H1 (cell line): ENCODE data around the gene TMEM131L. TPM values are rescaled to one million over a fixed set of nuclear protein-coding genes. Genes with fewer than 3 reads are reported as not detected.
A peak's percentile ranks its signal among the peaks of the same experiment; 100 is the strongest.

Experiments
- CTCF ChIA-PET: fragments of 300-600 bp; sonication (Branson Sonifier 250); formaldehyde crosslinking; loops from one replicate; lab custom pipeline; 2021; ENCODE audit not compliant: partially characterized antibody; lab: Charles Lee
- POLR2A ChIA-PET: fragments of 300-600 bp; sonication (Branson Sonifier 250); formaldehyde crosslinking; loops from one replicate; lab custom pipeline; 2021; ENCODE audit warnings: inconsistent platforms; ENCODE audit not compliant: partially characterized antibody; lab: Charles Lee
- DNase-seq, 2 experiments: peaks; one replicate each; pipeline versions ENCODE4 v3.0.0 to v3.0.0-alpha.2; 2010 to 2022; ENCODE audit warnings: low spot score in 2 of 2, low read depth in 1 of 2, mixed read lengths in 1 of 2
- FAIRE-seq: peaks from 2 replicates; lab custom pipeline; 2011; peaks lifted over from hg19 to GRCh38; lab: Jason Lieb, UNC
- H2AFZ ChIP-seq: 2 replicates; pipeline ENCODE4 v1.8.1; 2012; ENCODE audit warnings: low read length, inconsistent platforms
- H2AK5ac ChIP-seq: 2 replicates; pipeline ENCODE4 v1.6.1; 2013; ENCODE audit warnings: low read depth, low read length
- H2BK120ac ChIP-seq: replicated peaks from 2 replicates; pipeline ENCODE3; 2013; ENCODE audit warnings: low read depth, low read length, inconsistent platforms
- H2BK12ac ChIP-seq: 2 replicates; pipeline ENCODE4 v1.6.1; 2013; ENCODE audit warnings: low read depth, low read length
- H2BK15ac ChIP-seq: 2 replicates; pipeline ENCODE4 v1.6.1; 2013; ENCODE audit warnings: low read length
- H2BK20ac ChIP-seq: 2 replicates; pipeline ENCODE4 v1.6.1; 2013; ENCODE audit warnings: low read length
- H2BK5ac ChIP-seq: 2 replicates; pipeline ENCODE4 v1.6.1; 2013; ENCODE audit warnings: low read depth, low read length
- H3K14ac ChIP-seq: 2 replicates; pipeline ENCODE4 v1.6.1; 2013; ENCODE audit warnings: inconsistent platforms; ENCODE audit not compliant: insufficient read length
- H3K18ac ChIP-seq: 2 replicates; pipeline ENCODE4 v1.6.1; 2013; ENCODE audit warnings: low read length; ENCODE audit errors: extremely low read depth
- H3K23ac ChIP-seq: 2 replicates; pipeline ENCODE4 v1.6.1; 2013; ENCODE audit warnings: inconsistent platforms; ENCODE audit not compliant: insufficient read length
- H3K23me2 ChIP-seq: 2 replicates; pipeline ENCODE4 v1.6.1; 2013; ENCODE audit warnings: low read depth, low read length
- H3K27ac ChIP-seq: 2 replicates; pipeline ENCODE4 v1.6.1; 2011; ENCODE audit warnings: low read depth, low read length, inconsistent platforms
- H3K27me3 ChIP-seq, 4 experiments: replicated peaks in 1 of 4; 1 replicate in 1 of 4; 2 replicates in 3 of 4; pipeline versions ENCODE4 v1.6.1 to v1.8.1; 2011 to 2013; ENCODE audit warnings: low read length in 3 of 4, mild to moderate bottlenecking in 3 of 4, inconsistent platforms in 2 of 4, mixed read lengths in 2 of 4, moderate library complexity in 1 of 4; ENCODE audit not compliant: control insufficient read depth in 3 of 4, insufficient read depth in 3 of 4; ENCODE audit errors: extremely low read depth in 1 of 4
- H3K36me3 ChIP-seq, 4 experiments: 2 replicates each; pipeline versions ENCODE4 v1.6.1 to v1.8.1; 2011 to 2013; ENCODE audit warnings: mild to moderate bottlenecking in 4 of 4, low read length in 3 of 4, moderate library complexity in 2 of 4, control low read depth in 1 of 4, inconsistent platforms in 1 of 4; ENCODE audit not compliant: insufficient read depth in 4 of 4, control insufficient read depth in 2 of 4
- H3K4ac ChIP-seq: replicated peaks from 2 replicates; pipeline ENCODE3; 2013; ENCODE audit warnings: low read length, low read depth, mixed read lengths, inconsistent platforms; ENCODE audit not compliant: insufficient read length
- H3K4me1 ChIP-seq, 4 experiments: replicated peaks in 1 of 4; 1 replicate in 1 of 4; 2 replicates in 3 of 4; pipeline versions ENCODE4 v1.6.1 to v1.8.1; 2011 to 2013; ENCODE audit warnings: low read length in 3 of 4, inconsistent platforms in 2 of 4, mixed read lengths in 1 of 4; ENCODE audit not compliant: insufficient read depth in 4 of 4, control insufficient read depth in 3 of 4
- H3K4me2 ChIP-seq, 2 experiments: 2 replicates each; pipeline versions ENCODE4 v1.6.1 to v1.8.1; 2011 to 2013; ENCODE audit warnings: low read depth in 2 of 2, low read length in 2 of 2, control low read depth in 1 of 2, inconsistent platforms in 1 of 2, mild to moderate bottlenecking in 1 of 2; ENCODE audit not compliant: insufficient read depth in 1 of 2
- H3K4me3 ChIP-seq, 4 experiments: fragments of 200-600, 300-600 bp in 1 of 4; sonication (generic), shearing (Covaris generic), sonication (Bioruptor Twin) in 1 of 4; 2 replicates each; pipeline versions ENCODE4 v1.5.1 to v1.8.1; 2011 to 2016; ENCODE audit warnings: low read length in 4 of 4, low read depth in 3 of 4, control low read depth in 2 of 4, inconsistent platforms in 2 of 4, mild to moderate bottlenecking in 2 of 4, mixed read lengths in 1 of 4, moderate library complexity in 1 of 4; ENCODE audit not compliant: insufficient read depth in 2 of 4; ENCODE audit errors: extremely low read depth in 1 of 4
- H3K56ac ChIP-seq: replicated peaks from 2 replicates; pipeline ENCODE3; 2013; ENCODE audit warnings: low read depth, mild to moderate bottlenecking, mixed read lengths, low read length, inconsistent platforms; ENCODE audit not compliant: insufficient read length
- H3K79me1 ChIP-seq: 2 replicates; pipeline ENCODE4 v1.6.1; 2013; ENCODE audit warnings: low read depth, low read length, control low read depth
- H3K79me2 ChIP-seq, 2 experiments: 2 replicates each; pipeline versions ENCODE4 v1.6.1 to v1.8.1; 2012 to 2013; ENCODE audit warnings: low read length in 2 of 2, mild to moderate bottlenecking in 2 of 2, inconsistent platforms in 1 of 2; ENCODE audit not compliant: insufficient read depth in 2 of 2, control insufficient read depth in 1 of 2
- H3K9ac ChIP-seq, 4 experiments: replicated peaks in 1 of 4; 1 replicate in 1 of 4; 2 replicates in 3 of 4; pipeline versions ENCODE4 v1.6.1 to v1.8.1; 2011 to 2013; ENCODE audit warnings: low read depth in 3 of 4, low read length in 3 of 4, control low read depth in 2 of 4, mild to moderate bottlenecking in 2 of 4, moderate library complexity in 2 of 4, inconsistent platforms in 1 of 4; ENCODE audit errors: extremely low read depth in 1 of 4
- H3K9me3 ChIP-seq, 2 experiments: 2 replicates each; pipeline versions ENCODE4 v1.6.1 to v1.8.1; 2012 to 2013; ENCODE audit warnings: mild to moderate bottlenecking in 2 of 2, moderate library complexity in 2 of 2, control low read depth in 1 of 2, inconsistent platforms in 1 of 2, low read depth in 1 of 2, low read length in 1 of 2, mixed read lengths in 1 of 2; ENCODE audit not compliant: insufficient read depth in 2 of 2
- H4K20me1 ChIP-seq, 2 experiments: replicated peaks in 1 of 2; 2 replicates each; pipeline versions ENCODE3 to v1.8.1; 2011 to 2013; ENCODE audit warnings: inconsistent platforms in 2 of 2, low read length in 2 of 2, mild to moderate bottlenecking in 1 of 2; ENCODE audit not compliant: insufficient read depth in 2 of 2, control insufficient read depth in 1 of 2
- H4K5ac ChIP-seq: 2 replicates; pipeline ENCODE4 v1.6.1; 2013; ENCODE audit warnings: low read length, low read depth, mixed read lengths, inconsistent platforms; ENCODE audit not compliant: insufficient read length
- H4K8ac ChIP-seq: 2 replicates; pipeline ENCODE4 v1.8.0; 2013; ENCODE audit warnings: mild to moderate bottlenecking, moderate library complexity, low read length, inconsistent platforms; ENCODE audit not compliant: insufficient read depth; ENCODE audit errors: extremely low read depth
- H4K91ac ChIP-seq: replicated peaks from 2 replicates; pipeline ENCODE3; 2013; ENCODE audit warnings: low read length, mixed read lengths, inconsistent platforms; ENCODE audit not compliant: insufficient read length
- KDM4A ChIP-seq: IDR thresholded peaks from one replicate; pipeline ENCODE4 v1.7.1; 2012; ENCODE audit warnings: low read depth, mild to moderate bottlenecking, moderate library complexity, low read length, inconsistent platforms; ENCODE audit not compliant: severe bottlenecking
- USF2 ChIP-seq: IDR thresholded peaks from 2 replicates; pipeline ENCODE4 v1.6.1; 2011; ENCODE audit warnings: low read length, improper control_type of control experiment
- WGBS, 2 experiments: shearing (Covaris generic) in 1 of 2; methylation state at CpG; one replicate each; pipeline versions ENCODE4 v1.1.6 to v1.1.7; 2013 to 2015; ENCODE audit warnings: low lambda C conversion rate in 2 of 2, mixed read lengths in 2 of 2, inconsistent platforms in 1 of 2, low coverage in 1 of 2, missing lambda C conversion rate in 1 of 2; ENCODE audit not compliant: insufficient replicate concordance in 2 of 2, insufficient coverage in 1 of 2, insufficient read length in 1 of 2; ENCODE audit errors: extremely low coverage in 1 of 2, missing lambda C conversion rate in 1 of 2; 5-methylcytosine and 5-hydroxymethylcytosine counted together
- polyA plus RNA-seq, 7 experiments: library from polyadenylated mRNA; depleted of rRNA in 3 of 7; stranded (reverse) in 5 of 7; unstranded in 2 of 7; fragments of >200 nt in 5 of 7; fragments of 200-250 nt in 2 of 7; gene quantifications; 1 replicate in 5 of 7; 2 replicates in 1 of 7; 4 replicates in 1 of 7; pipeline versions ENCODE4 v1.2.1 to v1.2.3, GENCODE V29; 2011 to 2013; ENCODE audit warnings: missing spikeins in 2 of 7, mixed read lengths in 2 of 7
- total RNA-seq: library from RNA; stranded (reverse); fragmentation: NEBNext Ultra II Directional; extraction: Animal tissue kit (Norgen Biotek cat#: 25700); gene quantifications from 2 replicates; pipeline ENCODE4 v1.2.1, GENCODE V29; 2021

The TMEM131L gene
- total and polyA plus RNA-seq, 2 of the 8 experiments (the other 6 are each of a cell fraction or from before 2014, with no cell fraction given), result 14.3 to 26.1 TPM

DNA sequence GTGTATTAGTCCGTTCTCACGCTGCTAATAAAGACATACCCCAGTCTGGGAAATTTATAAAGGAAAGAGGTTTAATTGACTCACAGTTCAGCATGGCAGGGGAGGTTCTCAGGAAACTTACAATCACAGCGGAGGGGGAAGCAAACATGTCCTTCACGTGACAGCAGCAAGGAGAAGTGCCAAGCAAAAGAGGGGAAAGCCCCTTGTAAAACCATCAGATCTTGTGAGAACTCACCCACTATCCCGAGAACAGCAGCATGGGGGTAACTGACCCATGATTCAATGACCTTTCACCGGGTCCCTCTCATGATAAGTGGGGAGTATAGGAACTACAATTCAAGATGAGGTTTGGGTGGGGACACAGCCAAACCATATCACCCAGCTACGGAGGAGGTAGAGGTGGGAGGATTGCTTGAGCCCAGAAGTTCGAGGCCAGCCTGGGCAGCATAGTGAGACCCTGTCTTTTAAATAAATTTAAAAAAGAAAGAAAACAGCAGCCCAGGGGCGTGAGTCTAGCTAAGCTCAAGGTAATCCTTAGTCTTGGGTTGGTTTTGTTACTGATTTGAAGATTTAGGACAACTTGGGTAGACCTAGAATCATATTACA is 46.4 kb upstream of the TMEM131L start:
- no peak overlapping the region for H4K91ac ChIP-seq
- H3K9ac ChIP-seq, result no peak overlapping the region
- no peak overlapping the region for H3K4ac ChIP-seq
- no peak for TF ChIP-seq KDM4A
- TF ChIP-seq USF2, result no peak
- ChIA-PET CTCF (interaction anchor here (0.6 to 2.2 kb wide), 4 partner anchors 13 to 122 kb away, joined by 3 to 5 read pairs (median 4); partner anchors contain the start of gene TMEM131L), POLR2A (interaction anchor here (2.4 kb wide), 1 partner anchor 47 kb away, joined by 11 read pairs; the partner anchor contains the start of gene TMEM131L)
- H2BK120ac ChIP-seq, result no peak overlapping the region
- no peak overlapping the region for H2BK15ac ChIP-seq
- no peak overlapping the region for H3K4me3 ChIP-seq
- DNase-seq (peak in 1 of 2 experiments; percentile 36), FAIRE-seq (no peak)
- H3K79me2 ChIP-seq, result no peaks in the 10 kb centered on the region
- H3K23me2 ChIP-seq, result no peaks in the 10 kb centered on the region
- H2BK12ac ChIP-seq, result no peak overlapping the region; the same call in 1 of the 2 replicates
- H4K20me1 ChIP-seq, result no peaks in the 10 kb centered on the region
- no peak overlapping the region for H3K56ac ChIP-seq
- H3K27me3 ChIP-seq, result no peaks in the 10 kb centered on the region
- H3K27ac ChIP-seq, result no peak overlapping the region
- WGBS, 2 experiments, result 93% methylated on average over 9 of the region's 9 CpGs; no CpG with 5 or more reads in 1 of the 2 experiments
- H4K8ac ChIP-seq, result no peak overlapping the region
- H3K18ac ChIP-seq, result no peak overlapping the region
- no peak overlapping the region for H2BK20ac ChIP-seq
- H3K23ac ChIP-seq, result no peak overlapping the region
- no peaks in the 10 kb centered on the region for H3K79me1 ChIP-seq
- no peak overlapping the region for H2BK5ac ChIP-seq
- H3K4me1 ChIP-seq, result peaks cover 0 to 3% (median 1%) of the 10 kb centered on the region in 4 experiments; a peak in 2 of 7 replicates
- no peak overlapping the region for H2AFZ ChIP-seq
- no peak overlapping the region for H3K4me2 ChIP-seq
- no peaks in the 10 kb centered on the region; a peak in 2 of 8 replicates for H3K36me3 ChIP-seq
- H3K14ac ChIP-seq, result no peak overlapping the region
- no peak overlapping the region for H4K5ac ChIP-seq
- H3K9me3 ChIP-seq, result no peaks in the 10 kb centered on the region
- H2AK5ac ChIP-seq, result no peak overlapping the region
